Activated naive CD4-positive, alpha-beta T cell treated with anti-CD3 and anti-CD28 coated beads, Interleukin-2, amount 50 U/mL, for 24 hours (primary cell): ENCODE measurements around the gene VEZT.
"Not testable (repeated sequence)": the region's sequence is repeated elsewhere in the genome, so short reads cannot be mapped to it uniquely, and the experiment has no call there.

Experiments
- H3K27ac Mint-ChIP-seq: one replicate; pipeline ENCODE4 v1.8.0; 2021; ENCODE audit warnings: mild to moderate bottlenecking, mixed read lengths
- H3K27me3 Mint-ChIP-seq: one replicate; pipeline ENCODE4 v1.8.0; 2021; ENCODE audit warnings: mixed read lengths
- H3K36me3 Mint-ChIP-seq: one replicate; pipeline ENCODE4 v1.8.0; 2021; ENCODE audit warnings: mixed read lengths
- H3K4me1 Mint-ChIP-seq: one replicate; pipeline ENCODE4 v1.8.0; 2021; ENCODE audit warnings: mixed read lengths
- H3K4me3 Mint-ChIP-seq: one replicate; pipeline ENCODE4 v1.8.0; 2021; ENCODE audit warnings: mild to moderate bottlenecking, mixed read lengths
- H3K9me3 Mint-ChIP-seq: one replicate; pipeline ENCODE4 v1.8.0; 2021; ENCODE audit warnings: mixed read lengths

The VEZT gene

DNA sequence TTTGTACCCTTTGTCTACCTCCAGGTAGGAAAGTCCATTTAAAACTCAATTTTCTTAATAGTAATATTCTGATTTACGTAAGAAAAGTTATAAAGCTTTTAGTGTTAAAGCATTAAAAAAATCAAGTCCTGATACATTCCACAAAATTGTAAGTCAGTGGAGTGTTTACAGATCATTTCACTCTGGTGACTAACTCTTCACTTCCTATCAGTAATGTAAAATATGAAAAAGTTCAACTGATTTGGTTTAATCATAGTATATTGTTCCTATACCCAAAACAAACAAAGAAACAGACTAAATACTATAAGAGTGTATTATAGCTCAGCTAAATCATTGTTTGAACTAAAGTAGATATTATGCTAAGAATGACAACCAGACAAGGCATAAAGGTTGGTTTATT is 85.9 kb downstream of the VEZT start:
- Mint-ChIP-seq H3K4me1 (peaks cover 3% of the 10 kb centered on the region), H3K27ac (no peak overlapping the region), H3K27me3 (no peaks in the 10 kb centered on the region), H3K36me3 (peaks cover 10% of the 10 kb centered on the region), H3K9me3 (no peaks in the 10 kb centered on the region), H3K4me3 (no peak overlapping the region)

- no peak overlapping the region for H3K4me3 Mint-ChIP-seq
- H3K9me3 Mint-ChIP-seq, result no peaks in the 10 kb centered on the region
- peaks cover 13% of the 10 kb centered on the region for H3K36me3 Mint-ChIP-seq
- no peak overlapping the region for H3K27ac Mint-ChIP-seq
- H3K27me3 Mint-ChIP-seq, result no peaks in the 10 kb centered on the region
- H3K4me1 Mint-ChIP-seq, result peaks cover 3% of the 10 kb centered on the region
Measured at GRCh38 chr12:95304673-95305198, 87.1 kb downstream of the VEZT start.

DNA sequence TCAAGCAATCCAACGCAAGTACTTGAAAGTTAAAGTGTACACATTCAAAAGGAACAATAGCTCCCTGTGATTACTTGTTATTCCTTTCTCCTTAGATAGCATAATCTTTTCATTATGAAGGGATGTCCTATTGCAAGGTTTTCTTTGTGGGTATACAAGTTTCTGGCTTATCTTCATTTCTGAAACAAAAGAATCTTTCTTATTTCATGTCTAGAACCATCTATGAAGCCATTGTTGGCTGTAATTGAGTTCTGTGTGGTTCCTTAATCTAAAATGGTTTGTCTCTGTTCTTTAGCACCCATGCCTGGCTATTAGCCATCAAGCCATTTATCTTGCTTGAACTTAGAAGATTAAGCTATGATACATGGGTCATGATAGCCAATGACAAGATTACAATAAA is 95.0 kb downstream of the VEZT start:
- Mint-ChIP-seq H3K9me3 (no peaks in the 10 kb centered on the region), H3K27ac (no peak overlapping the region), H3K4me1 (no peaks in the 10 kb centered on the region), H3K27me3 (no peaks in the 10 kb centered on the region), H3K4me3 (no peak overlapping the region), H3K36me3 (peaks cover 4% of the 10 kb centered on the region)

GRCh38 chr12:95314756-95315155 is 97.1 kb downstream of the VEZT start:
- H3K36me3 Mint-ChIP-seq, H3K9me3 Mint-ChIP-seq, H3K4me3 Mint-ChIP-seq, H3K27me3 Mint-ChIP-seq, H3K27ac Mint-ChIP-seq, H3K4me1 Mint-ChIP-seq: not testable (repeated sequence)

DNA sequence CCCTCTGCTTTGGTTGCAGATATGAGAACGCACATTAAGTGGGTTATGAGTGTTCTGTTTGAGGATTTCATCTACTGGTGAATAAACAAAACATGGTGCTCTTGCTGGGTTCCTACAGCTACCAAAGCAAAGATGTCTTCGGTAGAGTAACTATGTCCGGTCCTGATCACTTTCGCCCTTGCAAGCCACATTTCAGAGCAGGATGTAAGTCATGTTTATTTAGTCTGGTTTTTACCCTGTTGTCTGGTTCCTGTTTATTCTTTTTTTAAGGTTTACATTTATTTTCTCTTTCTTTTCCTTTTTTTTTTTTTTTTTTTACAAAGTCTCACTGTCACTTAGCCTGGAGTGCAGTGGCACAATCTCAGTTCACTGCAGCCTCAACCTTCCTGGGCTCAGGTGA is 99.2 kb downstream of the VEZT start:
- H3K9me3 Mint-ChIP-seq, result no peaks in the 10 kb centered on the region
- H3K27me3 Mint-ChIP-seq, result no peaks in the 10 kb centered on the region
- H3K4me3 Mint-ChIP-seq, result no peak overlapping the region
- H3K36me3 Mint-ChIP-seq, result no peaks in the 10 kb centered on the region
- no peak overlapping the region for H3K27ac Mint-ChIP-seq
- no peaks in the 10 kb centered on the region for H3K4me1 Mint-ChIP-seq

DNA sequence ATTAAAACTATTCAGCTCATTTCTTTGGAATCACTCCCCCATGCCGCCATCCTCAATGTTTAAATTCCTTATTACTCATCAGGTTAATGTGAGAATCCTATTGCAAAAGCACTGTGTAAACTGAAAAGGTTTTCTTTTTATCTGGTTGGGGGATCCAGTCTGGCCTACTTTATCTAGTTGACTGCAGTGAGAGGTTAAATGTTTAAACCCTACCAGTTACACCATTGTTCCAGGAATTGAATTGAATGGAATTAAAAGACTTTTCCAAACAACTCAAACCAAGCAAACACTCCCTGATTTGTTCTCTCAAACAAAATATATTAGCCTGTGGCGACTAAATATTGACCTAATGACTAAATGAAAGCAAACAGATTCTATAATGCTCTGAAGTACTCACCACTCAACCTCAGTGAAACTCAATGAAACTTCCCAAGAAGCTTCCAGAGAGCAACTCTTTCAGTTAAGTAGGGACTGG is 100.5 kb downstream of the VEZT start:
- Mint-ChIP-seq H3K36me3 (no peaks in the 10 kb centered on the region), H3K4me3 (no peak overlapping the region), H3K27me3 (no peaks in the 10 kb centered on the region), H3K4me1 (no peaks in the 10 kb centered on the region), H3K27ac (no peak overlapping the region), H3K9me3 (no peaks in the 10 kb centered on the region)

DNA sequence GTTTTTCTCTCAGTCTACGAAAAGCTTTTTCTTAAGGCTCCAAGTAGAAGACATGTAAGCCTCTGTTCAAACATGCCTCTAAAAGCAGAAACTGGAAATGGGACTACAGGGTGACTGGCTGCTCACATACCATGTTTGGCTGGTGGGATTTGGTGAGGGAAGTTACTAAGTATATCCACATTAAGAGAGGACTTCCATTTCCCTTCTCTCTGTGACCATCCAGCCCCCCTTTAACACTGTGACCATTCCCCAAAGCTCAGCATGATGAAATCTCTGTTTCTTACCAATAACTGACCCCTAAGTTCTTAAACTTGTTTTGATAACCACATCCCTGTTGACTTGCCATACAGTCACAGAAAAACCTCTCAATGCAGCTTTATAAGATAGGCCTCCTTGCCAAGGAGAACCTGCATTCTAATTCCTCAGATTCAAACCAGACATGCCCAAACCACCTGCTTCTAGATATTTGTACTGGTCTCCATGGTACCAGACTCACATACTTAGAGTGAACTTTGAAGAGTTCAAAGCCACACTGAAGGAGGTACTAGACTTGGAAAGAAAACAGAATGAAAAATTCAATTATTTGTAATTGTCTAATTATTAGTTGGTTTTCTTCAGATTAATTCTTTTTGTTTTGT is 102.2 kb downstream of the VEZT start:
- no peaks in the 10 kb centered on the region for H3K9me3 Mint-ChIP-seq
- H3K4me1 Mint-ChIP-seq, result no peaks in the 10 kb centered on the region

DNA sequence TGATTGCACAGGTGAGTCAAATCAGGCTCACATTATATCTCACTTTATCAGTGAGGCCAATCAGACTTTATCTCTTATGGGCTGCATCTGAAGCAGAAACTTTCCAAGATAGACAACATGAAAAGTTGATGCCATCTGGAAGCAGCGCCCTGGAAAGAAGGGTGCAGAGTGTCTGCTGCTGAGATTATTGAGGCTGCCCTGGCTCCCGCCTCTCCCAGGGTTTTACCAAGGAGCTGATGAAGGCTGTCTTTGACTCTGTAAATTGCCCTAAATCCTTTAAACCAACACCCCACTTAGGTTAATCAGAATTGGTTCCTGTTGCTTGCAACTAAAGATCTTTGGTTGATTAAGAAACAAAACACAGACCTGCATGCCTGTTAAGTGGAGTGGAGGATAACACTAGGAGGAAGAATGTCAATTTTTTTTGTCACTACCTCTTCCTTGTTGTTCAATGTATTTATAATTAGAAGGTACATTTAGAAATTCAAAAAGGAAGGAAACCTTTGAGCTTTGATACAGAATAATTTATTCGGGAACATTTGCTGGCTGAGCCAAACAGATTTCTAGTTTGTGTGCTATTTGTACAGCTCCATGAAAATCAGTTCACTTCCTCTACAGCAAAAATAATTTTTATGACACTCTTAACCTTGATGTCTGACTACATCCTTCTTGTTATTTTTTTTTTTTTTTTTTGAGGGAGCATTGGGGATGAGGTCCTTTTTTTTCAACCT is 104.1 kb downstream of the VEZT start:
- no peaks in the 10 kb centered on the region for H3K36me3 Mint-ChIP-seq
- H3K4me1 Mint-ChIP-seq, result no peaks in the 10 kb centered on the region
- no peak overlapping the region for H3K4me3 Mint-ChIP-seq
- no peaks in the 10 kb centered on the region for H3K9me3 Mint-ChIP-seq
- H3K27me3 Mint-ChIP-seq, result no peaks in the 10 kb centered on the region
- H3K27ac Mint-ChIP-seq, result no peak overlapping the region

More for the DNA sequence above, 102.2 kb downstream of the VEZT start:
- Mint-ChIP-seq H3K4me3 (no peak overlapping the region), H3K27ac (no peak overlapping the region), H3K27me3 (no peaks in the 10 kb centered on the region), H3K36me3 (no peaks in the 10 kb centered on the region)

DNA sequence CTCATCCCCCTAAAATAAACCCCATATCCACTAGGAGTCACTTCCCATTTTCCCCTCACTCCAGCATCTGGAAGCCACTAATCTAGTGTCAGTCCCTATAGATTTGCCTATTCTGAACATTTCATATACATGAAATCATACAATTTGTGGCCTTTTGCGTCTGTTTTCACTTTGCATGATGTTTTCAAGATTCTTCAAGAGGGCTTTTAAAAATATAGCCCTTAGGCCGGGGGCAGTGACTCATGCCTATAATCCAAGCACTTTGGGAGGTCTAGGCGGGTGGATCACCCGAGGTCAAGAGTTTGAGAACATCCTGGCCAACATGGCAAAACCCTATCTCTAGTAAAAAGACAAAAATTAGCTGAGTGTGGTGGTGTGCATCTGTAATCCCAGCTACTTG is 104.7 kb downstream of the VEZT start:
- H3K27ac Mint-ChIP-seq, result no peak overlapping the region
- no peaks in the 10 kb centered on the region for H3K36me3 Mint-ChIP-seq
- H3K9me3 Mint-ChIP-seq, result no peaks in the 10 kb centered on the region

DNA sequence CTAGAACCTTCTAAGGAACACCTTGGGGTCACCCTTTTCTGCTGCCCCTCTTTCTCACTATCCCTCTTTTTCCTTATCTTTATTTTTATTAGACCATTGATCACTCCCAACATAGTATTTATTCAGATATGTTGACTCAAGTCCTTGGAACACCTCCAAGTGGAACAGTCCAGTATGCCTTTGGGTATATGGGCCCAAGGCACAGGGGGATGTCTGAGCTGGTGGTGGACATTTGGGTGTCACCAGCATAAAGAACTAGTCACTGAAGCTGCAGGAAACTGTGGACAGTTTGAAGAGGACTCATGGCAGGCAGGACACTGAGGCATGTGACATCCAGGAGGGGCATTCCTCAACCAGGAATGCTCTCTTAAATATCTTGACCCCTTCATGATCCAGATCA is 105.6 kb downstream of the VEZT start:
- no peaks in the 10 kb centered on the region for H3K4me1 Mint-ChIP-seq
- H3K9me3 Mint-ChIP-seq, result no peaks in the 10 kb centered on the region
- no peak overlapping the region for H3K27ac Mint-ChIP-seq
- H3K27me3 Mint-ChIP-seq, result no peaks in the 10 kb centered on the region
- H3K36me3 Mint-ChIP-seq, result no peaks in the 10 kb centered on the region
- no peak overlapping the region for H3K4me3 Mint-ChIP-seq

More for the DNA sequence above, 104.7 kb downstream of the VEZT start:
- Mint-ChIP-seq H3K27me3 (no peaks in the 10 kb centered on the region), H3K4me3 (no peak overlapping the region), H3K4me1 (no peaks in the 10 kb centered on the region)

GRCh38 chr12:95324246-95324645 is 106.6 kb downstream of the VEZT start:
- H3K27me3 Mint-ChIP-seq, H3K36me3 Mint-ChIP-seq, H3K27ac Mint-ChIP-seq, H3K4me3 Mint-ChIP-seq, H3K4me1 Mint-ChIP-seq, H3K9me3 Mint-ChIP-seq: not testable (repeated sequence)

- H3K4me1 Mint-ChIP-seq, result no peaks in the 10 kb centered on the region
- H3K27ac Mint-ChIP-seq, result no peak overlapping the region
- H3K36me3 Mint-ChIP-seq, result no peaks in the 10 kb centered on the region
Measured at GRCh38 chr12:95325501-95325900, 107.9 kb downstream of the VEZT start.

GRCh38 chr12:95326445-95326844 is 108.8 kb downstream of the VEZT start:
- H3K27ac Mint-ChIP-seq, result no peak overlapping the region
- no peaks in the 10 kb centered on the region for H3K36me3 Mint-ChIP-seq
- H3K4me1 Mint-ChIP-seq, result no peaks in the 10 kb centered on the region
- H3K27me3 Mint-ChIP-seq, result no peaks in the 10 kb centered on the region
- no peaks in the 10 kb centered on the region for H3K9me3 Mint-ChIP-seq
- no peak overlapping the region for H3K4me3 Mint-ChIP-seq

More at GRCh38 chr12:95325501-95325900, 107.9 kb downstream of the VEZT start:
- H3K27me3 Mint-ChIP-seq, result no peaks in the 10 kb centered on the region
- H3K9me3 Mint-ChIP-seq, result no peaks in the 10 kb centered on the region
- H3K4me3 Mint-ChIP-seq, result no peak overlapping the region

DNA sequence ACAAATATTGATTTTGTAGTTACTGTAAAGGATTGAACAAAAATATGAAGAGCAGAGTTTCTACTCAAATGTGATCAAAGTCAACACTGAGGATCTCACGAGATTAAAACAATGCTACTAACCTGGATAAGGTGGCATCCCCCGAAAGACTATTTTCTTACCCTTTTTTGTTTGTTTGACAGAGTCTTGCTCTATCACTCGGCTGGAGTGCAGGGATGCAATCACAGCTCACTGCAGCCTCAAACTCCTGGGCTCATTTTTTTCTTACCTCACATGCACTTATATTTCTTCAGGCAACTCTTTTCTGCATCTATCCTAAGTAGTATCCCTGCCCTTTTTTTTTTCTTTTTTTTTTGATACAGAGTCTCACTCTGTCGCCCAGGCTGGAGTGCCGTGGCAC is 109.2 kb downstream of the VEZT start:
- Mint-ChIP-seq H3K27me3 (no peaks in the 10 kb centered on the region), H3K4me1 (no peaks in the 10 kb centered on the region), H3K4me3 (no peak overlapping the region), H3K36me3 (no peaks in the 10 kb centered on the region), H3K9me3 (no peaks in the 10 kb centered on the region), H3K27ac (no peak overlapping the region)

DNA sequence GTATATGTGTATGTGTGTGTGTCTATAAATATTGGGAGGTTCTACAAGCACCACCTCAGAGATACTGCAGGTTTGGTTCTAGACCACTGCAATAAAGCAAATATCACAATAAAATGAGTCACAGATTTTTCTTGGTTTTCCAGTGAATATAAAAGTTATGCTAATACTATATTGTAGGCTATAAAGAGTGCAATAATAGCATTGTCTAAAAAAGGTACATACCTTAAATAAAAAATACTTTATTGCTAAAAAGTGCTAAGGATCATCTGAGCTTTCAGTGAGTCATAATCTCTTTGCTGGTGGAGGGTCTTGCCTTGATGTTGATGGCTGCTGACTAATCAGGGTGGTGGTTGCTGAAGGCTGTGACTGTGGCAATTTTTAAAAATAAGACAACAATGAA is 111.1 kb downstream of the VEZT start:
- Mint-ChIP-seq H3K27me3 (no peaks in the 10 kb centered on the region), H3K36me3 (no peaks in the 10 kb centered on the region), H3K9me3 (no peaks in the 10 kb centered on the region), H3K27ac (no peak overlapping the region), H3K4me1 (peaks cover under 1% of the 10 kb centered on the region), H3K4me3 (no peak overlapping the region)

GRCh38 chr12:95335948-95336347 is 118.3 kb downstream of the VEZT start:
- H3K36me3 Mint-ChIP-seq, result no peaks in the 10 kb centered on the region
- H3K4me1 Mint-ChIP-seq, result peaks cover 10% of the 10 kb centered on the region
- no peak overlapping the region for H3K4me3 Mint-ChIP-seq
- H3K27ac Mint-ChIP-seq, result no peak overlapping the region
- H3K27me3 Mint-ChIP-seq, result no peaks in the 10 kb centered on the region
- no peaks in the 10 kb centered on the region for H3K9me3 Mint-ChIP-seq
